ENCODE results near the gene PIGW.

Gene PIGW

DNA sequence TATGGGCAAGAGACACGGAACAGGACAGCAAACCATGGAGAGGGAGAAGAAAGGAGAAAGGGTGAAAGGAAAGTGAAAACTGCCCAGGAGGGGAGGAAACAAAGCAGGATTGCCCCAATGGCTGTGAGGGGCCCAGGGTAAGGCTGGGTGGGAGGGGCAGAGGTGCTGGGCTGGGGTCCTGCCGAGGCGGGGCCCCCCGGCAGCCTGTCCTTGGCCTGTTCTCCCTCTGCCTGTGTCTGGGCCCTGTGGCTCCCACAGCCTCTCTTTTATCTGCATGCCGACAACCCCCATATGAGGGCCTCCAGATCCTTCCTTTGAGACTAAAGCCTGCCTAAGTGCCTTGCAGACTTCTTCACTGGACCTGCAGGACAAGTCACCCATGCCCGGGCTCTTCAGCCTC lies 32.8 kb upstream of the PIGW start:
- Histone ChIP-seq H3K4me2 (ENCODE audit: low read depth, low read length) (no peak overlapping the region), H2AFZ (ENCODE audit: low read length) (no peak overlapping the region), H4K20me1 (ENCODE audit: insufficient read depth, low read length) (no peaks in the 10 kb centered on the region), H3F3A (ENCODE audit: insufficient read depth, low read length) (no peaks in the 10 kb centered on the region; the same call in 1 of the 2 replicates), H3K4me1 (ENCODE audit: low read length) (no peaks in the 10 kb centered on the region), H3K4me3 (ENCODE audit: low read length) (no peak overlapping the region), H3K36me3 (replicated peaks; ENCODE audit: insufficient read depth, low read length) (no peaks in the 10 kb centered on the region), H3K9me3 (replicated peaks; ENCODE audit: insufficient read depth, low read length) (no peaks in the 10 kb centered on the region), H3K9ac (ENCODE audit: low read length) (no peak overlapping the region), H3K79me2 (ENCODE audit: low read length) (no peaks in the 10 kb centered on the region), H3K27me3 (replicated peaks; ENCODE audit: insufficient read depth, low read length) (no peaks in the 10 kb centered on the region), H3K9me2 (replicated peaks; ENCODE audit: insufficient read depth, low read length) (no peaks in the 10 kb centered on the region), H3K27ac (ENCODE audit: low read length) (no peak overlapping the region)
- TF ChIP-seq EZH2phosphoT487 (IDR thresholded peaks at IDR 0.05; ENCODE audit: low read length) (no peak), EZH2 (optimal IDR thresholded peaks at IDR 0.05; ENCODE audit: low read depth, low read length) (no peak)
- TF ChIP-seq, protein P1, sequence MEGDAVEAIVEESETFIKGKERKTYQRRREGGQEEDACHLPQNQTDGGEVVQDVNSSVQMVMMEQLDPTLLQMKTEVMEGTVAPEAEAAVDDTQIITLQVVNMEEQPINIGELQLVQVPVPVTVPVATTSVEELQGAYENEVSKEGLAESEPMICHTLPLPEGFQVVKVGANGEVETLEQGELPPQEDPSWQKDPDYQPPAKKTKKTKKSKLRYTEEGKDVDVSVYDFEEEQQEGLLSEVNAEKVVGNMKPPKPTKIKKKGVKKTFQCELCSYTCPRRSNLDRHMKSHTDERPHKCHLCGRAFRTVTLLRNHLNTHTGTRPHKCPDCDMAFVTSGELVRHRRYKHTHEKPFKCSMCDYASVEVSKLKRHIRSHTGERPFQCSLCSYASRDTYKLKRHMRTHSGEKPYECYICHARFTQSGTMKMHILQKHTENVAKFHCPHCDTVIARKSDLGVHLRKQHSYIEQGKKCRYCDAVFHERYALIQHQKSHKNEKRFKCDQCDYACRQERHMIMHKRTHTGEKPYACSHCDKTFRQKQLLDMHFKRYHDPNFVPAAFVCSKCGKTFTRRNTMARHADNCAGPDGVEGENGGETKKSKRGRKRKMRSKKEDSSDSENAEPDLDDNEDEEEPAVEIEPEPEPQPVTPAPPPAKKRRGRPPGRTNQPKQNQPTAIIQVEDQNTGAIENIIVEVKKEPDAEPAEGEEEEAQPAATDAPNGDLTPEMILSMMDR (IDR thresholded peaks at IDR 0.05; ENCODE audit: low read length), result no peak
- DNase-seq, result no peak

DNA sequence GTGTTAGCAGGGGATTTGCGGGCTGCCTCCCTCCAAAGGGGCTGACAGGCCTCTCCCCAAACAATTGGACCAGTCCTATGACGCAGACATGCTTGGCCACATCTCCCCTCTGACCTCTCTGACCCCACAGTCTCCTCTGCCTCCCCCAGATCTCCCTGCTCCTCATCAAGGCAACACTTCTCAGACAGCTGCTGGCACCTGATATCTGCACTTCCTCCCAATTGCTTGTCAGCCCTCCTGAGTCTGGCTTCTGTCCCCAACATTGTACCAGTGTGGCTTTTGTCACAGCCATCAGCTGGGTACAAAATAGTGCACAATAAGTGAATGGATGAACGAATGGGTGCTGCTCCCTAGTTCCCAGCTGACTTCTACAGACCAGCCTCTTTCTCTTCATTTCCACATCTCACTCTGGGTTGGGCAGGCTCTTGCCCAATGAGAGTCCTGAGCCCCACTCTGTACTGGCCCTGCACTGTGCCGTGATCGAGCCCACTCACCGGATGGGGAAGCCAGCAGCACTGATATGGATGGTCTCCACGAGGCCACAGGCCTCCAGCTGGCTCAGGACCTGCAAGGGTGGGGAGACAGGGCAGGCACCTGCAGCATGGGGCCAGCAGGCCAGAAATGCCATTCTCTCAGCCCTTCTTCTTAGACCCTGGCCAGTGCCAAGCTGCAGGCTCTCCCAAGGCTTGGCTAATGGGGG lies 31.2 kb upstream of the PIGW start:
- no peak overlapping the region for H3K9ac ChIP-seq (ENCODE audit: low read length)
- no peaks in the 10 kb centered on the region for H3K27me3 ChIP-seq (replicated peaks; ENCODE audit: insufficient read depth, low read length)
- no peak overlapping the region for H3K4me3 ChIP-seq (ENCODE audit: low read length)
- H3K4me2 ChIP-seq (ENCODE audit: low read depth, low read length), result no peak overlapping the region
- H3K79me2 ChIP-seq (ENCODE audit: low read length), result no peaks in the 10 kb centered on the region
- H3K27ac ChIP-seq (ENCODE audit: low read length), result no peak overlapping the region
- no peak for DNase-seq
- H3K9me2 ChIP-seq (replicated peaks; ENCODE audit: insufficient read depth, low read length), result no peaks in the 10 kb centered on the region
- H3F3A ChIP-seq (ENCODE audit: insufficient read depth, low read length), result no peaks in the 10 kb centered on the region; the same call in 1 of the 2 replicates
- no peaks in the 10 kb centered on the region; the same call in 1 of the 2 replicates for H3K36me3 ChIP-seq (replicated peaks; ENCODE audit: insufficient read depth, low read length)
- no peaks in the 10 kb centered on the region for H4K20me1 ChIP-seq (ENCODE audit: insufficient read depth, low read length)
- H3K9me3 ChIP-seq (replicated peaks; ENCODE audit: insufficient read depth, low read length), result no peaks in the 10 kb centered on the region
- TF ChIP-seq EZH2 (optimal IDR thresholded peaks at IDR 0.05; ENCODE audit: low read depth, low read length) (no peak), EZH2phosphoT487 (IDR thresholded peaks at IDR 0.05; ENCODE audit: low read length) (no peak)
- TF ChIP-seq, protein P1 (IDR thresholded peaks at IDR 0.05; ENCODE audit: low read length), result no peak
- H3K4me1 ChIP-seq (ENCODE audit: low read length), result no peaks in the 10 kb centered on the region
- no peak overlapping the region for H2AFZ ChIP-seq (ENCODE audit: low read length)

DNA sequence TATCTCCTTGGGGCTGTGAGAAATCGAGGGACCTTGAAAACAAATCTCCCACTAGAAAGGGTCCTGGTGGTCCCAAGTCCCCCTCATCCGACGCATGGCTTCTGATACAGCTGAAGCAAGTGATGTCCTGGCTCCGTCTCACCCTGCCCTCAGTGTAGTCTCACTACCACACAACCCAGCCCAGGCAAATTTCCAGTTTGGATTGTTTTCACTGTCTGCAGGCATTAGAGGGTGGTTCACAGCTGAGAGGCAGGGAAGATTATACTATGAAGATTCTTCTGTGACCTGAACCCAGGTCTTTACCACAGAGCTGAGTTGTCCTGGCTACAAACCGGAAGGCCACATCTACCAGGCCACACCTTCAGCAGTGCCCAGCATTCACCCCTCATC lies 30.6 kb upstream of the PIGW start:
- Histone ChIP-seq H3K27ac (ENCODE audit: low read length) (no peak overlapping the region), H3F3A (ENCODE audit: insufficient read depth, low read length) (no peaks in the 10 kb centered on the region), H3K4me1 (ENCODE audit: low read length) (no peaks in the 10 kb centered on the region), H3K9me2 (replicated peaks; ENCODE audit: insufficient read depth, low read length) (no peaks in the 10 kb centered on the region), H2AFZ (ENCODE audit: low read length) (no peak overlapping the region), H3K9ac (ENCODE audit: low read length) (no peak overlapping the region), H3K79me2 (ENCODE audit: low read length) (no peaks in the 10 kb centered on the region), H3K4me3 (ENCODE audit: low read length) (no peak overlapping the region), H3K4me2 (ENCODE audit: low read depth, low read length) (no peak overlapping the region), H3K27me3 (replicated peaks; ENCODE audit: insufficient read depth, low read length) (no peaks in the 10 kb centered on the region), H3K9me3 (replicated peaks; ENCODE audit: insufficient read depth, low read length) (no peaks in the 10 kb centered on the region), H4K20me1 (ENCODE audit: insufficient read depth, low read length) (no peaks in the 10 kb centered on the region), H3K36me3 (replicated peaks; ENCODE audit: insufficient read depth, low read length) (no peaks in the 10 kb centered on the region; the same call in 1 of the 2 replicates)
- TF ChIP-seq EZH2 (optimal IDR thresholded peaks at IDR 0.05; ENCODE audit: low read depth, low read length), result no peak
- TF ChIP-seq, protein P1 (IDR thresholded peaks at IDR 0.05; ENCODE audit: low read length), result no peak
- TF ChIP-seq EZH2phosphoT487 (IDR thresholded peaks at IDR 0.05; ENCODE audit: low read length), result no peak
- no peak for DNase-seq
